Kidney (tissue), 14 donors: ENCODE results near the gene ATPAF2. TPM values are rescaled to one million over a fixed set of nuclear protein-coding genes. Genes with fewer than 3 reads are reported as not detected.

Experiments used
- DNase-seq, 5 donors: peaks; one replicate each; pipeline ENCODE4 v3.0.0-alpha.2; 2013 to 2020
- FAIRE-seq: peaks from 2 replicates; lab custom pipeline; 2012; peaks lifted over from hg19 to GRCh38; lab: Jason Lieb, UNC
- H3K27ac ChIP-seq, 2 donors: one replicate each; pipeline ENCODE4 v1.7.0; 2013; ENCODE audit warnings: low read depth in 2 of 2, low read length in 2 of 2, inconsistent platforms in 1 of 2
- H3K27me3 ChIP-seq: one replicate; pipeline ENCODE4 v1.7.1; 2013; ENCODE audit warnings: low read length, inconsistent platforms; ENCODE audit not compliant: control insufficient read depth, insufficient read depth
- H3K36me3 ChIP-seq, 3 donors: one replicate each; pipeline versions ENCODE4 v1.7.0 to v1.7.1; 2013; ENCODE audit warnings: low read length in 3 of 3, control low read depth in 1 of 3, inconsistent platforms in 1 of 3; ENCODE audit not compliant: insufficient read depth in 3 of 3, control insufficient read depth in 2 of 3
- H3K4me1 ChIP-seq, 3 donors: one replicate each; pipeline versions ENCODE4 v1.7.0 to v1.7.1; 2013; ENCODE audit warnings: low read length in 3 of 3, inconsistent platforms in 1 of 3, low read depth in 1 of 3; ENCODE audit not compliant: control insufficient read depth in 2 of 3, insufficient read depth in 2 of 3
- H3K4me3 ChIP-seq, 3 donors: one replicate each; pipeline versions ENCODE4 v1.7.0 to v1.8.1; 2013; ENCODE audit warnings: low read length in 3 of 3, control low read depth in 1 of 3, inconsistent platforms in 1 of 3
- H3K9ac ChIP-seq, 3 donors: one replicate each; pipeline versions ENCODE4 v1.7.0 to v1.7.1; 2013; ENCODE audit warnings: low read length in 3 of 3, control low read depth in 1 of 3, inconsistent platforms in 1 of 3
- H3K9me3 ChIP-seq, 3 donors: one replicate each; pipeline versions ENCODE4 v1.7.0 to v1.7.1; 2013; ENCODE audit warnings: low read length in 3 of 3, control low read depth in 1 of 3, inconsistent platforms in 1 of 3; ENCODE audit not compliant: control insufficient read depth in 2 of 3, insufficient read depth in 1 of 3
- intact Hi-C: fragments of 100-400 bp; cut with DNase I; formaldehyde crosslinking; loops from one replicate; pipeline ENCODE4 v1.11.1; 2022
- polyA plus RNA-seq: library from polyadenylated mRNA; stranded (reverse); fragments of 350-450 nt; fragmentation: Illumina TruSeq; extraction: RNeasy Lipid Tissue Mini Kit (QIAGEN cat#74804); gene quantifications from one replicate; pipeline ENCODE4 v1.2.3, GENCODE V29; 2014; ENCODE audit warnings: low read depth, low replicate concordance; ENCODE audit not compliant: insufficient read depth
- total RNA-seq: library from RNA; stranded (reverse); fragmentation: NEBNext Ultra II Directional; extraction: Animal tissue kit (Norgen Biotek cat#: 25700); gene quantifications from one replicate; pipeline ENCODE4 v1.2.1, GENCODE V29; 2021
- TF ChIP-seq, protein P1 (sequence below): IDR thresholded peaks from 3 replicates; pipeline ENCODE4 v1.5.1; 2012; ENCODE audit warnings: mild to moderate bottlenecking, moderate library complexity, borderline replicate concordance; ENCODE audit not compliant: insufficient read depth; ENCODE audit errors: extremely low read depth
- donor health status: control.
- donor health status: control.
- donor health status: control.
- donor health status: control.
- donor health status: control.
- donor health status: DM: yes; HTN: yes; CAD: no.
- donor health status: Normal renal cell carcinoma (clear cell type).

Gene ATPAF2
- total and polyA plus RNA-seq, 2 donors from 2014 or later: 27.0 to 52.1 TPM

DNA sequence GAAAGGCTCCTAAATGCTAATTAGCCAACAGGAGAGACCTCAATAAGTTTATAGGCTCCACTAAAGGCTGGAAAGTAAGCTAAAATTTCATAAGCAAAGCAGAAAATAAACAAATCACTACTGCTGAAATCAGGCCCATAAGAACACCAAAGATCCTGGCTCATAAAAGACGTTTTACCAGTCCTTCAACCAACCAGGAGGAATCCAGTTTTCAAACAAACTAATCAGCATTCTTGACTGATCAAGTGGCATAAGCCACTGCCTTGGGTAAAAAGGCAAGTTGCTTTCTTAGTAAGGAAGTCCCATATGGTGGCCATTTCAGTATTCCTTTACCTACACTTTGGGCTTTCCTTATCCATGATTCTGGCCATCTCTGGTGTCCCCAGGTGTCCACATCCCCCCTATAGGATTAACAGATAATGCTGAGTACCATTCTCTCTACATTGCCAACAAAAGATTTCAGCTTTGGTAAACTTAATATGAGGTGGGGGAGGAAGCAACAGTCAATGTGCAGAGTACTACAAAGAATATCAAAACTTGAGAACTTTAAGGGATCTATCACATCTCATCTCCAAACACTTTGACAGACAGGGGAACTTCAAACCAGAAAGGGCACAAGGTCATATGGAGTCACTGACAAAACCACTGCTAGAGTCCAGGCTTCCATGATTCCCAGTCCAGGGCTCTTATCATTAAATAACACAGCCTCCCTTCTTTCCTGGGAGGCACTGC is 68.1 kb downstream of the ATPAF2 start:
- no peak for FAIRE-seq
- Histone ChIP-seq H3K36me3 (no peaks in the 10 kb centered on the region), H3K27me3 (no peaks in the 10 kb centered on the region), H3K9me3 (no peaks in the 10 kb centered on the region), H3K4me3 (peak overlapping the region; percentile 20 to 85 (median 81)), H3K4me1 (peaks cover 6 to 19% (median 13%) of the 10 kb centered on the region in 3 donors), H3K27ac (peak overlapping the region; percentile 77 to 80), H3K9ac (peak overlapping the region in 2 of 3 donors; percentile 83 to 95)
- intact Hi-C loops: no loop called here
- peak in 1 of 5 donors; percentile 27 for DNase-seq
- TF ChIP-seq, protein P1, sequence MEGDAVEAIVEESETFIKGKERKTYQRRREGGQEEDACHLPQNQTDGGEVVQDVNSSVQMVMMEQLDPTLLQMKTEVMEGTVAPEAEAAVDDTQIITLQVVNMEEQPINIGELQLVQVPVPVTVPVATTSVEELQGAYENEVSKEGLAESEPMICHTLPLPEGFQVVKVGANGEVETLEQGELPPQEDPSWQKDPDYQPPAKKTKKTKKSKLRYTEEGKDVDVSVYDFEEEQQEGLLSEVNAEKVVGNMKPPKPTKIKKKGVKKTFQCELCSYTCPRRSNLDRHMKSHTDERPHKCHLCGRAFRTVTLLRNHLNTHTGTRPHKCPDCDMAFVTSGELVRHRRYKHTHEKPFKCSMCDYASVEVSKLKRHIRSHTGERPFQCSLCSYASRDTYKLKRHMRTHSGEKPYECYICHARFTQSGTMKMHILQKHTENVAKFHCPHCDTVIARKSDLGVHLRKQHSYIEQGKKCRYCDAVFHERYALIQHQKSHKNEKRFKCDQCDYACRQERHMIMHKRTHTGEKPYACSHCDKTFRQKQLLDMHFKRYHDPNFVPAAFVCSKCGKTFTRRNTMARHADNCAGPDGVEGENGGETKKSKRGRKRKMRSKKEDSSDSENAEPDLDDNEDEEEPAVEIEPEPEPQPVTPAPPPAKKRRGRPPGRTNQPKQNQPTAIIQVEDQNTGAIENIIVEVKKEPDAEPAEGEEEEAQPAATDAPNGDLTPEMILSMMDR: no peak

Other genes starting within 250 kb of the ATPAF2 start
- gene SREBF1, start 202.2 kb downstream of the ATPAF2 start, total RNA-seq: 48.3 TPM
- 37.6 TPM for gene SREBF1, start 202.2 kb downstream of the ATPAF2 start, polyA plus RNA-seq
- 59.4 TPM for gene TOM1L2, start 66.8 kb downstream of the ATPAF2 start, total RNA-seq
- 28.2 TPM for gene TOM1L2, start 66.8 kb downstream of the ATPAF2 start, polyA plus RNA-seq
- 17.3 TPM for gene DRC3, start 66.3 kb downstream of the ATPAF2 start, total RNA-seq
- 8.6 TPM for gene DRC3, start 66.3 kb downstream of the ATPAF2 start, polyA plus RNA-seq
- 8.7 TPM for gene GID4, start 240 bp upstream of the ATPAF2 start, total RNA-seq
- gene GID4, start 240 bp upstream of the ATPAF2 start, polyA plus RNA-seq: 3.4 TPM
- gene DRG2, start 48.8 kb upstream of the ATPAF2 start, total RNA-seq: 39.2 TPM
- 49.3 TPM for gene DRG2, start 48.8 kb upstream of the ATPAF2 start, polyA plus RNA-seq
- 1.3 TPM for gene MYO15A, start 69.6 kb upstream of the ATPAF2 start, total RNA-seq
- 0.80 TPM for gene MYO15A, start 69.6 kb upstream of the ATPAF2 start, polyA plus RNA-seq
- 94.4 TPM for gene ALKBH5, start 144.7 kb upstream of the ATPAF2 start, total RNA-seq
- 67.1 TPM for gene ALKBH5, start 144.7 kb upstream of the ATPAF2 start, polyA plus RNA-seq
- gene LLGL1, start 186.5 kb upstream of the ATPAF2 start, total RNA-seq: 13.7 TPM
- gene LLGL1, start 186.5 kb upstream of the ATPAF2 start, polyA plus RNA-seq: 8.0 TPM
- gene FLII, start 219.6 kb upstream of the ATPAF2 start, total RNA-seq: 301 TPM
- gene FLII, start 219.6 kb upstream of the ATPAF2 start, polyA plus RNA-seq: 139 TPM
- 25.3 TPM for gene MIEF2, start 221.5 kb upstream of the ATPAF2 start, total RNA-seq
- gene MIEF2, start 221.5 kb upstream of the ATPAF2 start, polyA plus RNA-seq: 19.3 TPM